Kidney (tissue), 14 donors: ENCODE measurements around the gene TRAF4. TPM values are rescaled to one million over a fixed set of nuclear protein-coding genes. Genes with fewer than 3 reads are reported as not detected.
A peak's percentile ranks its signal among the peaks of the same experiment; 100 is the strongest.

Source experiments
- DNase-seq, 5 donors: peaks; one replicate each; pipeline ENCODE4 v3.0.0-alpha.2; 2013 to 2020
- FAIRE-seq: peaks from 2 replicates; lab custom pipeline; 2012; peaks lifted over from hg19 to GRCh38; lab: Jason Lieb, UNC
- H3K27ac ChIP-seq, 2 donors: one replicate each; pipeline ENCODE4 v1.7.0; 2013; ENCODE audit warnings: low read depth in 2 of 2, low read length in 2 of 2, inconsistent platforms in 1 of 2
- H3K27me3 ChIP-seq: one replicate; pipeline ENCODE4 v1.7.1; 2013; ENCODE audit warnings: low read length, inconsistent platforms; ENCODE audit not compliant: control insufficient read depth, insufficient read depth
- H3K36me3 ChIP-seq, 3 donors: one replicate each; pipeline versions ENCODE4 v1.7.0 to v1.7.1; 2013; ENCODE audit warnings: low read length in 3 of 3, control low read depth in 1 of 3, inconsistent platforms in 1 of 3; ENCODE audit not compliant: insufficient read depth in 3 of 3, control insufficient read depth in 2 of 3
- H3K4me1 ChIP-seq, 3 donors: one replicate each; pipeline versions ENCODE4 v1.7.0 to v1.7.1; 2013; ENCODE audit warnings: low read length in 3 of 3, inconsistent platforms in 1 of 3, low read depth in 1 of 3; ENCODE audit not compliant: control insufficient read depth in 2 of 3, insufficient read depth in 2 of 3
- H3K4me3 ChIP-seq, 3 donors: one replicate each; pipeline versions ENCODE4 v1.7.0 to v1.8.1; 2013; ENCODE audit warnings: low read length in 3 of 3, control low read depth in 1 of 3, inconsistent platforms in 1 of 3
- H3K9ac ChIP-seq, 3 donors: one replicate each; pipeline versions ENCODE4 v1.7.0 to v1.7.1; 2013; ENCODE audit warnings: low read length in 3 of 3, control low read depth in 1 of 3, inconsistent platforms in 1 of 3
- H3K9me3 ChIP-seq, 3 donors: one replicate each; pipeline versions ENCODE4 v1.7.0 to v1.7.1; 2013; ENCODE audit warnings: low read length in 3 of 3, control low read depth in 1 of 3, inconsistent platforms in 1 of 3; ENCODE audit not compliant: control insufficient read depth in 2 of 3, insufficient read depth in 1 of 3
- CTCF ChIP-seq: IDR thresholded peaks from 3 replicates; pipeline ENCODE4 v1.5.1; 2012; ENCODE audit warnings: mild to moderate bottlenecking, moderate library complexity, borderline replicate concordance; ENCODE audit not compliant: insufficient read depth; ENCODE audit errors: extremely low read depth
- intact Hi-C: fragments of 100-400 bp; cut with DNase I; formaldehyde crosslinking; loops from one replicate; pipeline ENCODE4 v1.11.1; 2022
- polyA plus RNA-seq: library from polyadenylated mRNA; stranded (reverse); fragments of 350-450 nt; fragmentation: Illumina TruSeq; extraction: RNeasy Lipid Tissue Mini Kit (QIAGEN cat#74804); gene quantifications from one replicate; pipeline ENCODE4 v1.2.3, GENCODE V29; 2014; ENCODE audit warnings: low read depth, low replicate concordance; ENCODE audit not compliant: insufficient read depth
- total RNA-seq: library from RNA; stranded (reverse); fragmentation: NEBNext Ultra II Directional; extraction: Animal tissue kit (Norgen Biotek cat#: 25700); gene quantifications from one replicate; pipeline ENCODE4 v1.2.1, GENCODE V29; 2021
- donor health status: control.
- donor health status: control.
- donor health status: control.
- donor health status: control.
- donor health status: control.
- donor health status: DM: yes; HTN: yes; CAD: no.
- donor health status: Normal renal cell carcinoma (clear cell type).

TRAF4 gene
- total and polyA plus RNA-seq, 2 donors from 2014 or later: 53.4 to 118 TPM

- intact Hi-C loops: no loop called here
- FAIRE-seq: no peak
Measured at GRCh38 chr17:28751600-28752366, 8.0 kb downstream of the TRAF4 start.

GRCh38 chr17:28755486-28755885, 11.7 kb downstream of the TRAF4 start:
- no peak overlapping the region for H3K27ac ChIP-seq
- no peak overlapping the region for H3K9ac ChIP-seq
- peaks cover 0 to 4% (median 2%) of the 10 kb centered on the region in 3 donors for H3K4me1 ChIP-seq
- FAIRE-seq (no peak), DNase-seq (peak in 1 of 5 donors; percentile 24)
- peaks cover 7 to 28% (median 16%) of the 10 kb centered on the region in 3 donors for H3K36me3 ChIP-seq
- no peak overlapping the region for H3K4me3 ChIP-seq
- H3K27me3 ChIP-seq: no peaks in the 10 kb centered on the region
- intact Hi-C loops: no loop called here
- H3K9me3 ChIP-seq: no peaks in the 10 kb centered on the region
- TF ChIP-seq CTCF: no peak

More at GRCh38 chr17:28751600-28752366, 8.0 kb downstream of the TRAF4 start:
- H3K9ac ChIP-seq: no peak overlapping the region
- H3K9me3 ChIP-seq: no peaks in the 10 kb centered on the region
- peak in 1 of 5 donors; percentile 23 for DNase-seq
- peaks cover 3 to 39% (median 30%) of the 10 kb centered on the region in 3 donors for H3K4me1 ChIP-seq
- no peak for TF ChIP-seq CTCF
- H3K4me3 ChIP-seq: no peak overlapping the region
- H3K36me3 ChIP-seq: peaks cover 10 to 40% (median 14%) of the 10 kb centered on the region in 3 donors
- H3K27me3 ChIP-seq: no peaks in the 10 kb centered on the region
- H3K27ac ChIP-seq: no peak overlapping the region

- intact Hi-C loops: no loop called here
- FAIRE-seq (no peak), DNase-seq (peak in 1 of 5 donors; percentile 41)
- Histone ChIP-seq H3K27ac (no peak overlapping the region), H3K9ac (no peak overlapping the region), H3K36me3 (peaks cover 4 to 24% (median 16%) of the 10 kb centered on the region in 3 donors), H3K27me3 (no peaks in the 10 kb centered on the region), H3K9me3 (no peaks in the 10 kb centered on the region), H3K4me3 (no peak overlapping the region), H3K4me1 (peaks cover 0 to 4% (median 0%) of the 10 kb centered on the region in 3 donors)
- TF ChIP-seq CTCF: no peak
Measured at GRCh38 chr17:28756049-28756804, 12.4 kb downstream of the TRAF4 start.
